Panc1 (cell line): ENCODE measurements around the gene HIPK2. TPM values are rescaled to one million over a fixed set of nuclear protein-coding genes. Genes with fewer than 3 reads are reported as not detected.

Experiments used
- ATAC-seq: fragments of 200-7000 bp; cut with Tn5 transposase; 2 replicates; pipeline ENCODE4 v1.9.1; 2020; ENCODE audit warnings: mild to moderate bottlenecking, moderate library complexity
- BruUV-seq: library from RNA; stranded (reverse); fragments of 400-500 nt; replicated peaks from 2 replicates; lab custom pipeline; 2021; lab: Mats Ljungman, UMichigan
- CTCF ChIA-PET: fragments of 300-600 bp; sonication (Branson Sonifier 250); formaldehyde crosslinking; loops from one replicate; lab custom pipeline; 2022; ENCODE audit warnings: antibody characterized with exemption; lab: Charles Lee
- POLR2A ChIA-PET: fragments of 300-600 bp; sonication (Branson Sonifier 250); formaldehyde crosslinking; loops from one replicate; lab custom pipeline; 2022; ENCODE audit warnings: antibody characterized with exemption; lab: Charles Lee
- DNase-seq: peaks from one replicate; pipeline ENCODE4 v3.0.0-alpha.2; 2010; ENCODE audit warnings: low read depth, low spot score
- H3K27ac ChIP-seq: 2 replicates; pipeline ENCODE4 v1.5.1; 2011; ENCODE audit warnings: mild to moderate bottlenecking, low read length, inconsistent platforms
- H3K27me3 ChIP-seq: fragments of 200-500 bp; sonication (Bioruptor generic); 2 replicates; pipeline ENCODE4 v1.6.0; 2014; ENCODE audit warnings: low read length, inconsistent platforms; ENCODE audit not compliant: control insufficient read depth, insufficient read depth
- H3K36me3 ChIP-seq: fragments of 200-500 bp; sonication (Bioruptor generic); 2 replicates; pipeline ENCODE4 v1.5.1; 2014; ENCODE audit warnings: inconsistent platforms, mild to moderate bottlenecking, low read length, moderate library complexity; ENCODE audit not compliant: control insufficient read depth, insufficient read depth
- H3K4me1 ChIP-seq: 2 replicates; pipeline ENCODE4 v1.5.1; 2011; ENCODE audit warnings: inconsistent platforms, mild to moderate bottlenecking, low read length, moderate library complexity; ENCODE audit not compliant: control insufficient read depth, insufficient read depth
- H3K4me3 ChIP-seq, 2 experiments: 2 replicates each; pipeline ENCODE4 v1.5.1; 2011 to 2012; ENCODE audit warnings: low read depth in 2 of 2, low read length in 2 of 2, mild to moderate bottlenecking in 2 of 2, inconsistent platforms in 1 of 2, moderate library complexity in 1 of 2
- H3K9me3 ChIP-seq: fragments of 200-500 bp; sonication (Bioruptor generic); 2 replicates; pipeline ENCODE4 v1.5.1; 2014; ENCODE audit warnings: low read depth, mild to moderate bottlenecking, inconsistent platforms, low read length, moderate library complexity; ENCODE audit not compliant: control insufficient read depth, insufficient read depth
- POLR2AphosphoS5 ChIP-seq: IDR thresholded peaks from 2 replicates; pipeline ENCODE4 v1.6.1; 2012; ENCODE audit warnings: mild to moderate bottlenecking, low read depth, low read length, moderate library complexity
- SIN3A ChIP-seq: IDR thresholded peaks from 2 replicates; pipeline ENCODE4 v1.6.1; 2012; ENCODE audit warnings: low read depth, mild to moderate bottlenecking, low read length, moderate library complexity, borderline replicate concordance; ENCODE audit not compliant: insufficient read depth
- TCF7L2 ChIP-seq: IDR thresholded peaks from 2 replicates; pipeline ENCODE4 v1.6.1; 2011; ENCODE audit warnings: mild to moderate bottlenecking, low read depth, low read length, inconsistent platforms
- in situ Hi-C: cut with HindIII; loops from 2 replicates; pipeline ENCODE4 v1.10.0; 2016; ENCODE audit warnings: low sequenced_read_pairs, low pct_unique_long_range_greater_than_20kb
- intact Hi-C: fragments of 100-400 bp; cut with micrococcal nuclease; formaldehyde crosslinking; loops from one replicate; pipeline ENCODE4 v1.10.0; 2022; ENCODE audit not compliant: unreplicated experiment
- total RNA-seq: library from RNA; stranded (reverse); gene quantifications from one replicate; pipeline ENCODE4 v1.2.1, GENCODE V29; 2021; ENCODE audit not compliant: unreplicated experiment
- TF ChIP-seq, protein P1 (sequence below): fragments of 450-650 bp; IDR thresholded peaks from 2 replicates; pipeline ENCODE4 v1.5.1; 2017; ENCODE audit warnings: mild to moderate bottlenecking
- TF ChIP-seq, protein P2 (sequence below), 2 experiments: IDR thresholded peaks; 2 replicates each; pipeline ENCODE4 v1.6.1; 2011 to 2012; ENCODE audit warnings: low read depth in 2 of 2, control low read depth in 1 of 2, low read length in 1 of 2, mild to moderate bottlenecking in 1 of 2, moderate library complexity in 1 of 2; ENCODE audit not compliant: insufficient read depth in 1 of 2

The HIPK2 gene
- total RNA-seq, 1 experiment from 2014 or later: 34.1 TPM

DNA sequence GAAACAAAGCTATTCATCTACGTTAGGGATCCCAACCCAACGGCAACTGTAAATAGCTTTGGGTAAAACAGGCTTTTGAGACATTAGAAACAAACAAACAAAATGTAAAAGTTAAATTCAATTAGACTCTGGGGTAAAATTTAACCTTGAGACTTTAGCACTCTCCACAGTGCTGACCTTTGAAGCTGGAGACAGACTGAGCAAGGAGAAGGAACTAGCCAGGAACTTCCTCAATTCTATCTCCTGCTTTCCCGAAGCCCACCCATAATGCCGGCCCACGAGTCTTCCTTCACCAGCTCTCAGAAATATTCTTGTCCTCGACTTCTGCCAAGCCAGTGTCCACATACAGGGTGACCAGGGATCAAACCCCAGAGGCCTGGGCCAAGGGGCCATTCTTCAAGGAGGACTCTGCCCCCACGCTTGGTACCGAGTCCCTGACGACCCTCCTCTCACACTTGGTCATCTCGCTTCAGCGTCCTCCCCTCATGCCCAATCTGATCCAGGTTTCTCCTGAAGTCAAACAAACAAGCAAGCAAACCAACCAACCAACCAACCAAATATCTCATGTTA lies 114.1 kb downstream of the HIPK2 start:
- POLR2A ChIA-PET: interaction anchor here (1.1 kb wide), 1 partner anchor 1017 kb away, joined by 4 read pairs; no protein-coding TSS in a partner anchor
- H3K27ac ChIP-seq: no peak overlapping the region
- no peak overlapping the region for H3K4me3 ChIP-seq
- CTCF ChIA-PET: no interaction called here
- H3K4me1 ChIP-seq: peaks cover 6% of the 10 kb centered on the region; the same call in 1 of the 2 replicates
- in situ Hi-C loops (no loop called here), intact Hi-C loops (no loop called here)
- TF ChIP-seq POLR2AphosphoS5: no peak
- TF ChIP-seq TCF7L2: no peak
- no peak for TF ChIP-seq SIN3A
- TF ChIP-seq, protein P1, sequence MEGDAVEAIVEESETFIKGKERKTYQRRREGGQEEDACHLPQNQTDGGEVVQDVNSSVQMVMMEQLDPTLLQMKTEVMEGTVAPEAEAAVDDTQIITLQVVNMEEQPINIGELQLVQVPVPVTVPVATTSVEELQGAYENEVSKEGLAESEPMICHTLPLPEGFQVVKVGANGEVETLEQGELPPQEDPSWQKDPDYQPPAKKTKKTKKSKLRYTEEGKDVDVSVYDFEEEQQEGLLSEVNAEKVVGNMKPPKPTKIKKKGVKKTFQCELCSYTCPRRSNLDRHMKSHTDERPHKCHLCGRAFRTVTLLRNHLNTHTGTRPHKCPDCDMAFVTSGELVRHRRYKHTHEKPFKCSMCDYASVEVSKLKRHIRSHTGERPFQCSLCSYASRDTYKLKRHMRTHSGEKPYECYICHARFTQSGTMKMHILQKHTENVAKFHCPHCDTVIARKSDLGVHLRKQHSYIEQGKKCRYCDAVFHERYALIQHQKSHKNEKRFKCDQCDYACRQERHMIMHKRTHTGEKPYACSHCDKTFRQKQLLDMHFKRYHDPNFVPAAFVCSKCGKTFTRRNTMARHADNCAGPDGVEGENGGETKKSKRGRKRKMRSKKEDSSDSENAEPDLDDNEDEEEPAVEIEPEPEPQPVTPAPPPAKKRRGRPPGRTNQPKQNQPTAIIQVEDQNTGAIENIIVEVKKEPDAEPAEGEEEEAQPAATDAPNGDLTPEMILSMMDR: no peak
- TF ChIP-seq, protein P2, sequence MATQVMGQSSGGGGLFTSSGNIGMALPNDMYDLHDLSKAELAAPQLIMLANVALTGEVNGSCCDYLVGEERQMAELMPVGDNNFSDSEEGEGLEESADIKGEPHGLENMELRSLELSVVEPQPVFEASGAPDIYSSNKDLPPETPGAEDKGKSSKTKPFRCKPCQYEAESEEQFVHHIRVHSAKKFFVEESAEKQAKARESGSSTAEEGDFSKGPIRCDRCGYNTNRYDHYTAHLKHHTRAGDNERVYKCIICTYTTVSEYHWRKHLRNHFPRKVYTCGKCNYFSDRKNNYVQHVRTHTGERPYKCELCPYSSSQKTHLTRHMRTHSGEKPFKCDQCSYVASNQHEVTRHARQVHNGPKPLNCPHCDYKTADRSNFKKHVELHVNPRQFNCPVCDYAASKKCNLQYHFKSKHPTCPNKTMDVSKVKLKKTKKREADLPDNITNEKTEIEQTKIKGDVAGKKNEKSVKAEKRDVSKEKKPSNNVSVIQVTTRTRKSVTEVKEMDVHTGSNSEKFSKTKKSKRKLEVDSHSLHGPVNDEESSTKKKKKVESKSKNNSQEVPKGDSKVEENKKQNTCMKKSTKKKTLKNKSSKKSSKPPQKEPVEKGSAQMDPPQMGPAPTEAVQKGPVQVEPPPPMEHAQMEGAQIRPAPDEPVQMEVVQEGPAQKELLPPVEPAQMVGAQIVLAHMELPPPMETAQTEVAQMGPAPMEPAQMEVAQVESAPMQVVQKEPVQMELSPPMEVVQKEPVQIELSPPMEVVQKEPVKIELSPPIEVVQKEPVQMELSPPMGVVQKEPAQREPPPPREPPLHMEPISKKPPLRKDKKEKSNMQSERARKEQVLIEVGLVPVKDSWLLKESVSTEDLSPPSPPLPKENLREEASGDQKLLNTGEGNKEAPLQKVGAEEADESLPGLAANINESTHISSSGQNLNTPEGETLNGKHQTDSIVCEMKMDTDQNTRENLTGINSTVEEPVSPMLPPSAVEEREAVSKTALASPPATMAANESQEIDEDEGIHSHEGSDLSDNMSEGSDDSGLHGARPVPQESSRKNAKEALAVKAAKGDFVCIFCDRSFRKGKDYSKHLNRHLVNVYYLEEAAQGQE (IDR thresholded peaks at IDR 0.05; ENCODE audit: insufficient read depth in 1 of 2, low read depth in 2 of 2, low read length in 1 of 2): no peak
- no peaks in the 10 kb centered on the region for H3K36me3 ChIP-seq
- no peaks in the 10 kb centered on the region for H3K27me3 ChIP-seq
- DNase-seq (no peak), ATAC-seq (no peak)
- no peaks in the 10 kb centered on the region for H3K9me3 ChIP-seq
- no TSS peak for BruUV-seq

DNA sequence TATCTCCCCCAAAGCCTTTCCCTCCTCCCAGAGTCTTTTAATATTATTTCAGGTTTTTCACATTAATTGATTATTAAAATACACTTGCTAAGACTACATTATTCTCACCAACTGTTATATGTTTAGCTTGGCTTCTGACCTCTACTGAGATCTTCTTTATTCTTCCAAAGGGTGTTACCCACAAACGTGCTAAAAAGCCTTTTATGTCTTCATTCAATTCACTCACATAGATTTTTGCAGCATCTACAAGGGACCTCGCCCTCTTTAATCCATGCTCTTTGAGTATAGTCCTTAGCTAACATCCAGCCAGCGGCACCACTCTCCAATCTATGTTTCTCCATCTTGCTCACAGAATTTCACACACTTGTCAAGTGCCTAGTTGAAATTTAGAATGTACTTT lies 115.9 kb downstream of the HIPK2 start:
- H3K4me3 ChIP-seq: no peak overlapping the region
- CTCF ChIA-PET: interaction anchor here (0.7 kb wide), 1 partner anchor 19 kb away, joined by 3 read pairs; no protein-coding TSS in a partner anchor
- H3K27ac ChIP-seq: no peak overlapping the region
- H3K9me3 ChIP-seq: no peaks in the 10 kb centered on the region
- no peak for DNase-seq
- no peaks in the 10 kb centered on the region for H3K36me3 ChIP-seq
- POLR2A ChIA-PET: no interaction called here
- in situ Hi-C loops: no loop called here
- TF ChIP-seq POLR2AphosphoS5 (no peak), SIN3A (no peak), TCF7L2 (no peak)
- TF ChIP-seq, protein P2 (IDR thresholded peaks at IDR 0.05; ENCODE audit: insufficient read depth in 1 of 2, low read depth in 2 of 2, low read length in 1 of 2): no peak
- TF ChIP-seq, protein P1: no peak
- no peak for ATAC-seq
- intact Hi-C loops: no loop called here
- BruUV-seq: no TSS peak
- H3K27me3 ChIP-seq: no peaks in the 10 kb centered on the region
- H3K4me1 ChIP-seq: peaks cover 7% of the 10 kb centered on the region; the same call in 1 of the 2 replicates
